NCI-H446 (cell line): ENCODE results near the gene GTF2H3.
"Not testable (repeated sequence)": the region's sequence is repeated elsewhere in the genome, so short reads cannot be mapped to it uniquely, and the experiment has no call there.

Source experiments
- DNase-seq, 2 experiments: peaks; one replicate each; lab custom pipeline; 2025; lab: John Stamatoyannopoulos, UW

Gene GTF2H3

DNA sequence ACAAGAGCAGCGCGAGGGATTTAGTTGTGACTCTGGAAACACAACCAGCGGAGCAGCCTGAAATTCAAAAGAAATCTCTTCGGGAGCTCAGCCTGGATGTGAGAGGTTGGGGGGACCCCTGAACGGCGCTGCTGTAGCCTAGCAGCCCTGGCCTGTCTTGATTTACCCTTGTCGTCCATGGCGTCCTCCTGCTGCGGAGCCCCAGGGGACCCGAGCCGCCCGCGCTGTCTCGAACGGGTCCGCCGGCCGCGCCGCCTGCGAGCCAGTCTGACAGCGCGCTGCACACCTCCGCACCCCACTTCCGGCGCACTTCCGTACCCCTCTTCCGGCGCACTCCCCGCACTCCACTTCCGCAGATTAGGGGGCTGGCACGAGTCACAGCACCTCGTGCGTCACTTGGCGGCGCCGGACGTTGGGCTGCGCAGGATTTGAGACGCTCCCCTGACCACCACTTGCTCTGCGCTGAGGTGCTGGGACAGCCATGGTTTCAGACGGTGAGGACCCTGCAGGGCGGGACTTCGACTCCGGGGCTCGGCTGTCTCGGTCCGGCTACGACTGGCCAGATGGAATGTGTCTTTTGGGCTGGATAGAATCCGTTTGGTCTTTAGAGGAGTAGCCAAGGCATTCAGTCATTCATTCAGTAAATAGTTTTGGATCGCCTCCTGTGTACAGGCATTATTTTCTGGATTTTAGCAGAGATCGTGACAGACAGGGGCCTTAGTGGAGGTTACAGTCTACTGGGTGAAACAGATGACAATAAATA, at the start of gene GTF2H3, which contains the start of gene EIF2B1:
Gene GTF2H3 (plus strand): TSS at position 451 of the 763 bp plus-strand sequence. CDS start 31 bp downstream, at position 482.
Gene EIF2B1 (minus strand): TSS at position 308 of the 763 bp plus-strand sequence. CDS start 129 bp downstream, at position 179.
- DNase-seq = peak; percentile 94 to 96

DNA sequence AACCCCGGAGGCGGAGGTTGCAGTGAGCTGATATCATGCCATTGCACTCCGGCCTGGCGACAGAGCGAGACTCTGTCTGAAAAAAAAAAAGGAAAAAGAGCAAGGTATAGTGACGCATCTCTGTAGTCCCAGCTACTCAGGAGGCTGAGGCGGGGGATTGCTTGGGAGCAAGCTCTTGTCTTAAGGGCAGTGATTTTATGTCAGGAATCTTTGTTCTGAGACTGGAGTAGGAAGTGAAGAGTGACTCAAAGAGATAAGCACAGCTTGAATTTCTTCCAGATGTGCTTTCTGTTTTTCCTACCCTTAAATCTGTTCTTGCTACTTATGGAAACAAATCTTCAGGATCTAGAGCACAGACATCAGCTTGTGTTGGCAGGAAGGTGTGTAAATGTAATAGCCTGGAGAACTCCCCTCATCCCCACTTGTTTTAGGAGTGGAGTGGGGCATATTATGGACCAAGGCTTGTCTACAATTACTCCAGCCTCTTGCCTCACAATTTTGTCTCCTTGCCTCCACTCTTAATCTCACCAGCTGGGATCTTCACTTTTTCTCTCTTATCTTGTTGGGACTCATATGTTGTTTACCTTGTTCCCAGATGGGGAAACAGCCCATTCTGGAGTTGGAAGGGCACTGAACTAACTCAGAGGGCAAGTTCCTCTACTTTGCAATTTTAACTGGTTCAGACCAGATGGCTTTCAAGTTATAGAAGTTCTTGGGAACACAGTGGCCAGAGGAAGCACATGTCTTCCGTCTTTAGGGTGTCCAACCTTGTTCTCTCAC, 41.7 kb upstream of the GTF2H3 start:
- DNase-seq = no peak

DNA sequence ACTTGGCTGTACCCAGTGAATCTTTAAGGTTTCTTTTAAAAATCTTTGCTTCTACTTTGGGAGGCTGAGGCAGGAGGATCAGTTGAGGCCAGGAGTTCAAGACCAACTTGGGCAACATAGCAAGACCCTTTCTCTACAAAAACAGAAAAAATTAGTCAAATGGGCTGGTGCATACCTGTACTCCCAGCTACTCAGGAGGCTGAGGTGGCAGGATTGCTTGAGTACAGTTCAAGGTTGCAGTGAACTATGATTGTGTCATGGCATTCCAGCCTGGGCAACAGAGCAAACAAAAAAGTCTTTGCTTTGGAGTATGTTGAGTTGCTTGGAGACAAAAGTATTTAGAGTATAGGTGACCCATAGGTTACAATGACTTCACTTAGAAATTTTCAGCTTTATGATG, 37.9 kb upstream of the GTF2H3 start:
- no peak for DNase-seq

DNA sequence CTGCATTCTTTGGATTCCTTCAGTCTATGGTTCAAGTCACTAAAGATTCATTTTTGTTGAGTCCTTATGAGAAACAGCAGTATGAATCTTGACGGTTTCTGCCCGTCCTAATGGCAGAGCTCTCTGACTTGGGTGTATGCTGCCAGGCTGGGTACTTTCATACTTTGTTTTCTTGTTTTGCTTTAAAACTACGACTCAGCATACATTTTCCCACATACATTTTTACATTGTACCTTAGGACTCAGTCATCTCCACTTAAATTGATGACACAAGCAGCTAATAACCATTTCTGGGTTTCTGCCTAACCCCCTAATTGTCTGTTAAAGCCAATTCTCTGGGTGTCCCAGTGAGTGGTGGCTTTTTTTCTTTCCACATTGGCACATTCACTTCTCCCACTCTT, 36.5 kb upstream of the GTF2H3 start:
- DNase-seq = no peak

DNA sequence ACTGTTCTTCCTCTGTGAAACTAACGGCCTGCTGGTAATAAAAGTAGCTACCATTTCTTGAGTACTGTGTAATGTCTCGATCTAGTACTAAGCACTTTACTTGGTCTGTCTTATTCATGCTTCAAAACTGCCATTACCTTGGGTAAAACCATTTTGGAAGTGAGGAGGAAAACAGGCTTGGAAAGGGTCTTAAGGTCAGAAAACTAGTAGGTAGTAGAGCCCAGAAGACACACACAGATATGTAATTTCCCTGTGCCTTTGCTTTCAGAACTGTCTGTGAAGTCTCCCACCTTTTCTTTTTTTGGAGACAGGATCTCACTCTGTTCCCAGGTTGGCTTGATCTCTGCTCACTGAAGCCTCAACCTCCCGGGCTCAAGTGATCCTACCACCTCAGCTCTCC, 35.1 kb upstream of the GTF2H3 start:
- no peak for DNase-seq

DNA sequence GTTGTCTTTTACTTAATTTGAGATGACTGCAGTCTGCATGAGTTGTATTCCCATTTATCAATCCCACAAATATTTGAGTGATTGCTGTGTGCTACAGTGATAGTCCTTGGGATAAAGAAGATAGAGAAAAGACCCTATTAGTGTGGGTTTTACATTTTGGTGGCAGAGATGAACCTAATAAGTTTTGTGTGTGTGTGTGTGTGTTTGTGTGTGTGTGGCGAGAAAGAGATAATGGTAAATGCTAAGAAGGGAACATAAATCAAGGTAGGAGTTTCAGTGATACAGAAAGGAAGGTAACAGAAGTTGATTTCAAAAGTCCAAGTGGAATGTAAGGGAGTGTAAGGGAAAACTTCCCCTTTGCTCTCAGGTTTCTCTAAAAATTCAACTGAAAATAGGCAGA, 34.3 kb upstream of the GTF2H3 start:
- DNase-seq = no peak

DNA sequence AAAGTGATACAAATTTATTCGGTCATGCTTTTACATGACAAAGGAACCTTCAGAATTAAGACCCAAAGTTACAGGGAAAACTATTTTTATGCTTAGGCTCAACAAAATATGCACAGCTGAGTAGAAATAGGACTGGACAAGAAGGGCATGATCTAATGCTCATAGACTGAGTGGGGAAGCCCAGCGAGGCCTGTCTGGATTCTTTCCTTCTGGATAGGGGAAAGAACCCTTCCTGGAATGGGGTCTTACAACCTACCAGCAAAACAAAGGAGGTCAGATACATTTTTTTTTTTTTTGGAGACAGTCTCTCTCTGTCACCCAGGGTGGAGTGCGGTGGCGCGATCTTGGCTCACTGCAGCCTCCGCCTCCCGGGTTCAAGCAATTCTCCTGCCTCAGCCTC, 33.9 kb upstream of the GTF2H3 start:
- no peak for DNase-seq

DNA sequence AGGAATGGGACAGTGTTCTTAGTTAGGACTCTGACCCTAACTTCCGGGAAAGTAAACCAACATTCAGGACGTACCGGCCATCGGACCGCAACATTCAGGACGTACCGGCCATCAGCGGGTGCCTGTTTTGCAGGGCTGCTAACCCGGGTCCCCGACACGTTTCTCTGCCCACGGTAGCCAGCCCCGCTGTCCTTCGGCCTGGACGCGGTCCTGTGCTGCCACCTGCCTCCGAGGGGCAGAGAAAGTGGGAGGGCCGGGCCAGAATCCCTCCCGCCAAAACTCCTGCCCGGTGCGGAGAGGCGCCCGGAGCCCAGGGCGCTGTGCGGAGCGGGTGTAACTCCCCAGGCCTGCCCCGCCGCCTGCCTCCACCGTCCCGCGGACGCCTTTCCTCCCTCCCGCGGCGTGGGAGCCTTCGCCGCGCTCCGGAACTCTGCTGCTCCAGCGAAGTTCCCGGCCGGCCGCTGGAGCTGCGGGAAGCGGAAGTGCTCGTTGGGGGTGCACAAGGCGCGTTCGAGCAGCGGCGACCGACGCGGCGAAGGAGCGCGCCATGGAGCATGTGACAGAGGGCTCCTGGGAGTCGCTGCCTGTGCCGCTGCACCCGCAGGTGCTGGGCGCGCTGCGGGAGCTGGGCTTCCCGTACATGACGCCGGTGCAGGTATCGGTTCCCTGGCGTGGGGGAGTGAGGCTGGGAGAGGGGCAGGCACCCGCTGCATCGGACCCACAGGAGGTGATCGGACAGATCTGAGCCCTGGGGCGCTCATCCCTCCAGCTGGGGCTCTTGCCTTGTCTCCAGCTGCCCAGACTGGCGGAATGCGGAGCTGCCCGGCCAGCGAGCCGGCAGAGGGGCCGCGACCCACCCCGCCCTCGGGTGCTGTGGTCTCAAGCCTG, 31.8 kb upstream of the GTF2H3 start, which contains the start of gene DDX55:
Gene DDX55 (plus strand): TSS at position 498 of the 888 bp plus-strand sequence. CDS start 50 bp downstream, at position 548.
- peak; percentile 60 to 87 for DNase-seq

DNA sequence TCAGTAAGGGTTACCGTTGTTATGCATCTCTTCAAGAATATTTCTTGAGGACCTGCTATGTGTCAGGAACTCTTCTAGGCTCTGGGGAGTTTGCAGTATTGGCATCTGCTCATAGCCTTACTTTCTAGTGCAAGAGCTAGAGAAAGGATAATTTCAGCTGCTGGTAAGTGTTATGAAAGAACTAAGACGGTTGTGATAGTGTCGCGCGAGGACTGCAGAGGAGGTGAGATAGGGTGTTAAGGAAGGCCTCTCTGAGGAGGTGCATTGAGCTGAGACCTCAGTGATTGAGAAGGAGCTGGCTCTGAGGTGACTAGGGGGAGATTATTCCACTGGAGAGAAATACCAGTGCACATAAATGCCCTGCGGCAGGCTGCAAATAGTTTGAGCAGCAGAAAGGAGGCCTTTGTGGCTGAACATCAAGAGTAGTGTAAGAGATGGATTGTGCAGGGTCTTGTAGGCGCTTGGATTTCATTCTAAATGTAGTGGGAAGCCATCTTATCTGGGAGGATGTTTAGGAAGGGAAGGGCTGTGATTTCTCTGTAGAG, 30.9 kb upstream of the GTF2H3 start:
- no peak for DNase-seq

DNA sequence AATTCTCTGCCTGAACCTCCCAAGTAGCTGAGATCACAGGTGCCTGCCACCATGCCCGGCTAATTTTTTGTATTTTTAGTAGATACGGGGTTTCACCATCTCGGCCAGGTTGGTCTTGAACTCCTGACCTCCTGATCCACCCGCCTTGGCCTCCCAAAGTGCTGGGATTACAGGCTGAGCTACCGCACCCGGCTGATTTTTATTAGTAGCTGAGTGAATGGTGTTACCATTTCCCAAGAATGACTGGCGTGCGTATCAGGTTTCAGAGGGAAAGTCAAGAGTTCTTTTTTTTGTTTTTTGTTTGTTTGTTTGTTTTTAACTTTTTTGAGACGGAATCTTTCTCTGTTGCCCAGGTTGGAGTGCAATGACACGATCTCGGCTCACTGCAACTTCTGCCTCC, 30.1 kb upstream of the GTF2H3 start:
- DNase-seq = not testable (repeated sequence)

DNA sequence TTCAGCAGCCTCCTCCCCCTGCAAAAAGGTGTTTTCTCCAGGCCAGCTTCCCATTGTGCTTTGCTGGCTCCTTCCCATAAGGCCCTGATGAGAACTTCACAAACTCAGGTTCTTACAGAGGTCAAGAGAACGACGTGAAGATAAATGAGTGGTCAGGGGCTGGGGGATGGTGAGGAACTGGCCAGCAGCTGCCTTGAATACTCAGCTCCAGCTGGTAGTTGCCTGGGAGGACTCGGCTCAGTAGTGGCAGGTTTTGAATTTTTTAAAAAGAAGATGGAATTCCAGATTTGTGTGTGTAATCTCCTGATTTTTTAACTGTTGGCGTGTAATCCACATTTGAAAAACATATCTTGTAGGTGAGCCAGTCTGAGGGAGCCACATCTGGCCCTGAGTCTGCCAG, 25.9 kb upstream of the GTF2H3 start:
- DNase-seq = no peak

DNA sequence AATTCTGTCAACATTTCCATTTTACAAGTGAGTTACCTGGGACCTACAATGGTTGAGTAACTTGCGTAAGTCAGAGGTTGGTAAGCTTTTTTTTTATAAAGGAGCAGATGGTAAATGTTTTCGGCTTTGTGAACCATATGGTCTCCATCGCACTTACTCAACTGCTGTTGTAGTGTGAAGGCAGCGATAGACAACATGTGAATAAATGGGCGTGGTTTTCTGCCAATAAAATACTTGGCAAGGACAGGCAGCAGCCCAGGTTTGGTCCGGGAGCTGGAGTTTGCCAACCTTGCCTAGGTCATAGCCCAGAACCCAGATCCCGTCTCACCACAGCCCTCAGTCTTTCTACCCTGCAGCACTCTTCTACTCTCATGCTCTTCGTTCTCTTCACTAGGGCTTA, 25.4 kb upstream of the GTF2H3 start:
- DNase-seq = peak in 1 of 2 experiments; percentile 32

DNA sequence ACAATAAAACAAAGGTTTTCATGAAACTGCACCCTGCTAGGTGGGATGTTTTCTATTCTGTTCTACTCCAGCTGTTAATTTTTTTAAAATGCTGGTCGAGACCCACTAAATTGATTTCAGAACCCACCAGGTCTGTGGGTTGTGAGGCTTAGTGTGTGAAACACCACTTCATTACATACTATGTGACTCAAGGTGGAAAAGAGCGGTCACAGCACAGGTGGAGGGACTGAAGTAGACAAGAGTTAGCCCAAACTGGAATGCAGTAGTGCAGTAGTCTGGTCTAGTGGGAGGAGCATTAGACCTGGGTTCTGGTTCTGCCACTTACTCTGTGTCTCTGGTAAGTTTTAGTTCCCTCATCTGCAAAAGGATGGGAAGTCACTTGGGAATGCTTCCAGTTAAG, 19.5 kb upstream of the GTF2H3 start:
- DNase-seq = no peak

DNA sequence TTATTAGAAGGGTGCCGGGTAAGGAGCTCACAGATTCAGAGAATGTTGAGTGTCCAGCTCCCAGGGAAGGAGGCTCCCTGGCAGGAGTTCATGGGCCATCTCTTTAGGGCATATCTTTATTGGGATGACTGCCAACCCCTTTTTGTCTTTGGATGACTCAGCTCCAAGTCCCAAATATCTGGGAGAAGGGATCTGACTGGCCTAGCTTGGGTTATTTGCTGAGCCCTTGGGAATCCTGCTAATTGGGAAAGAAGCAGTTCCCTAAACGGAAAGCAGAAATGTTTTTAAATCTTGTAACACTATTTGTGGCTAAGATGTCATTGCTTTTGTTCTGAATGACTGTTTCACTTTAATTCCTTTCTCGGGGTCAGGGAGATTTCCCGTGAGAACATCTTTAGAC, 19.1 kb upstream of the GTF2H3 start:
- peak in 1 of 2 experiments; percentile 17 for DNase-seq

DNA sequence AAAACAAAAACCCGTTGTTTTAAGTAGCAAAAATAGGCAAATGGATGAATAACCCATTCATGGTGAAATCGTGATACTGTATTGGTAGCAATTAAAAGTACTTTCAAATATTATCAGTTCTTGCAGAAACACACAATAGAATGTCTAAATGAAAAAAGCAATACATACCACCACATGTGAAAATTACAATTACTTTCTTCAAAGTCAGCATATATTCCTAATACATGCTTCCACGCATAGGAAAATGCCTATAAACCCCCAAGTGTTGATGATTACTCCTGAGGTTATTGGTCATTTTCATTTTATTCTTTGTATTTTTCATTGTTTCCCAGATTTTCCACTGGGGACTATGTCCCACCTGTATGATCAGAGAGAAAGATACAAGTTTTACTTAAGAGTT, 16.5 kb upstream of the GTF2H3 start:
- DNase-seq = no peak

DNA sequence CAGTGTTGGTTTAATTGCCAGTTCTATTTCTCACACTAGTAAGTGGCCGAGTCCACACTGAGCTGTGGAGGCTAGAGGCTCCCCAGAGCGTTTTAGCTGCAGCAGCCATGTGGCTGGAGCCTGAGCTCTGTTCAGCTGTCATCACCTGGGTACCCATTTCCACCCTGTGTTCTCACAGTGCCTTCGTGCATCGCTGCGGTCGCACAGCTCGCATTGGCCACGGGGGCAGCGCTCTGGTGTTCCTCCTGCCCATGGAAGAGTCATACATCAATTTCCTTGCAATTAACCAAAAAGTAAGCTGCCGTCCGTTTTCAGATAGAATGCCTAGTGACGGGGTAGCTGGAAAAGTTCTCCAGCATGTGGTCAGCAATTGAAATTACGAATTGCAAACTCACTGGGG, 16.0 kb upstream of the GTF2H3 start:
- no peak for DNase-seq

DNA sequence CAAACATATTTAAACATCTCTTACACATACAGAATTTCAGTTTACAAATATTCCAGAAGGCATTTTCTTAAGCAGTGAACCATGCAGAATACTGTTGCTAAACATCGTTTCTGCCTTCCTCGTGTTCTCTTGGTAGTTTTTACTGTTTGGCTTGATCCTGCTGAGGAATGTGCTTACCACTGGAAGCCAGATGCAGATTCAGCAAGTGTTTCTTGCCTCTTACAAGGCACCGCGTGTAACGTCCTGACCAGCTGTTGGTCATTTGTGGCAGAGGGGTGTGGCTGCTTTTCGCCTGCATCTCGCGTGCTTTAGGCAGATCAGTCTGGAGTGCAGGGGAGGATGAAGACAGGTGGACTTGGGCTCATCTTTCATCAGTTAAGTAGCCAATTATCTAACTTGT, 12.5 kb upstream of the GTF2H3 start:
- DNase-seq = no peak

DNA sequence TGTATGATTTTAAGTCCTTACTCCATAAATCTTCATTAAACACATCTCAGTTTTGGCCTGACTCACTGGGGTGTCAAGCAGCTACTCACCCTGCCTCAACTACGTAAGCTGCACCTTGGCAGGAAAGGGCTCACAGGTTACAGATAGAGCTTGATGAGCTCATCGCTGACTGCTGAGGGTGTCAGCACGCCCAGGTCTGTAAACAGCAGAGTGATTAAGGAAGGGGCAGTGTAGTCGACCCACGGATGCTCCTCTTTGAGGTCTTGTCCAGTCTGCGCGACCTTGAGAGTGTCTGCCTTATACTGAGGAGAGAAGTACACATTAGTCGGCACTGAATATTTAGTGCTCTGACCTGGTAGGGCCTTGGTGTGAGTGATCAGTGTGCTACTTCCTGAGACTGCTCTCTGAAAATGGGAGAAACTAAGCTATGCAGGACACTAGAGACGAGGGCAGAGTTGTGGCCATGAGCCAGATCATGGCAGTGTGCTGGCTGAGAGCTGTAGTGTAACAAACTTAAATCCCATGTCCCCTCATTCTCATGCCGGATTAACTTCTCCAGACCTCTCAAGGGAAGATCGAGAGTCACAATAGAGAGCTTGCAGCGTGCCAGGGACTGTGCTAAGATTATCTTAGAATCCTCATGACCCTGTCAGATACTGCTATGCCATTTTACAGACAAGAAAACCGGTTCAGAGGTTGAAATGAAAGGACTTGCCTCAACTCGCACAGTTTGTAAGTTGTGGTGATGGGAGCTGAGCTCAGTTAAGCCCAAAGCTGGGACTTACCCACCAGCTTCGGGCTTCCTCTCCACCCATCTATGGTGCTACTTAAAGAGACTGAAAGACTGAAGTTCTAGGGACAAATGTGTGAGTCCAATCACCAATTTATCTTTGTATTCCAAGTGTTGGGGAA, 11.8 kb upstream of the GTF2H3 start:
- DNase-seq = no peak

DNA sequence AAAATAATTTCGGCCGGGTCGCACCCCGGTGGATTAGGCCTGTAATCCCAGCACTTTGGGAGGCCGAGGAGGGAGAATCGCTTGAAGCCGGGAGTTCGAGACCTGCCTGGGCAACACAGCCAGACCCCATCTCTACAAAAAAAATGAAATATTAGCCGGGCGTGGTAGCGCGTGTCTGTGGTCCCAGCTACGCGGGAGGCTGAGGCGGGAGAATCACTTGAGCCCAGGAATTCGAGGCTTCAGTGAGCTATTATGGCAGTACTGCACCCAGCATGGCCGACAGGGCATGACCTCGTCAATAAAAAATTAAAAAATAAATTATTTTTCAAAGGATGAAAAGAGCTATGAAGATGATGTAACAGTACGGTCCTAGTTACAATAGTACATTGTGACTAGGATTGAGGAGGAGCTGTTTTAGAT, 523 bp downstream of the GTF2H3 start:
- no peak for DNase-seq

DNA sequence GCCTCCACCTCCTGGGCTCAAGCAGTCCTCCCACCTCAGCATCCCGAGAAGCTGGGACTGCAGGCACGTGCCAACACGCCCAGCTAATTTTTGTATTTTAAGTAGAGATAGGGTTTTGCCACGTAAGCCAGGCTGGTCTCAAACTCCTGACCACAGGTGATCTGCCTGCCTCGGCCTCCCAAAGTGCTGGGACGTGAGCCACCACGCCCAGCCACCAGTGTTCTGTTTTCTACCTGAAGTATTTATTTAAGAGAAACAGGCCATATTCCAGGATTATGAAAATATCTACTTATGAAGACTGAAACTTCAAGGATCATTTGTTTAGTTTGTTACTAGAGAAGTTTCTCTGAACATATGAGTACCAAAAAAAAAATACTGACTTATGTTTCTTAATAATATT, 10.3 kb downstream of the GTF2H3 start:
- no peak for DNase-seq

DNA sequence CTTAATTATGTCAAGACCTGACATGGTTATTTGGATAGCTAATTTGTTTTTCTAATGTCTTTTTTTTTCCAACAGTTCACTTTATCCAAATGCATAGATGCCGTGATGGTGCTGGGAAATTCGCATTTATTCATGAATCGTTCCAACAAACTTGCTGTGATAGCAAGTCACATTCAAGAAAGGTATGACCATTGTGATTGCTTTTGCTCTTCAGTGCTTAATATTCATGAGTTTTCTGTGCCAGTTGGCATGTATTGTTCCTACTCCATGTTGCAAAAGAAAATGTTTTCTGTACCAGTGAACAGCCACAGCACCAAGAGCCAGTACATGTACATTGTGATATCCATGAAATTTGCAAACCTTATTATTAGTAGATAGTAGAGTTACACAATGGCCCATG, 11.8 kb downstream of the GTF2H3 start:
- no peak for DNase-seq
